Inflammatory macrophage (primary cell): ENCODE results near the gene CPEB1.
"Not testable (repeated sequence)": the region's sequence is repeated elsewhere in the genome, so short reads cannot be mapped to it uniquely, and the experiment has no call there.

Experiments used
- DNase-seq, 2 donors: peaks; one replicate each; pipeline ENCODE4 v3.0.0-alpha.2; 2020 to 2022

Gene CPEB1

GRCh38 chr15:82649226-82649999 lies 2.2 kb upstream of the CPEB1 start:
- DNase-seq = no peak

GRCh38 chr15:82648257-82649103 lies 1.3 kb upstream of the CPEB1 start:
- DNase-seq = no peak

GRCh38 chr15:82647835-82648256 lies 683 bp upstream of the CPEB1 start:
- no peak for DNase-seq

- DNase-seq = no peak
Measured at GRCh38 chr15:82646250-82647044, 716 bp downstream of the CPEB1 start.

- DNase-seq = not testable (repeated sequence)
Measured at GRCh38 chr15:82644967-82645852, 2.0 kb downstream of the CPEB1 start.

GRCh38 chr15:82643992-82644391 lies 3.2 kb downstream of the CPEB1 start:
- DNase-seq = no peak

GRCh38 chr15:82642656-82643055 lies 4.5 kb downstream of the CPEB1 start:
- no peak for DNase-seq

- no peak for DNase-seq
Measured at GRCh38 chr15:82641129-82641798, 5.9 kb downstream of the CPEB1 start.

GRCh38 chr15:82640672-82641071 lies 6.5 kb downstream of the CPEB1 start:
- no peak for DNase-seq

GRCh38 chr15:82635798-82636197 lies 11.4 kb downstream of the CPEB1 start:
- DNase-seq = no peak

- DNase-seq = no peak
Measured at GRCh38 chr15:82630033-82630432, 17.1 kb downstream of the CPEB1 start.

GRCh38 chr15:82625136-82625535 lies 22.0 kb downstream of the CPEB1 start:
- no peak for DNase-seq

- no peak for DNase-seq
Measured at GRCh38 chr15:82624438-82624837, 22.7 kb downstream of the CPEB1 start.

GRCh38 chr15:82624008-82624407 lies 23.2 kb downstream of the CPEB1 start:
- no peak for DNase-seq

GRCh38 chr15:82621970-82622369 lies 25.2 kb downstream of the CPEB1 start:
- no peak for DNase-seq

GRCh38 chr15:82613747-82614146 lies 33.4 kb downstream of the CPEB1 start:
- DNase-seq = no peak

GRCh38 chr15:82611348-82611747 lies 35.8 kb downstream of the CPEB1 start:
- DNase-seq = no peak

- DNase-seq = no peak
Measured at GRCh38 chr15:82602195-82602594, 45.0 kb downstream of the CPEB1 start.

- no peak for DNase-seq
Measured at GRCh38 chr15:82599862-82600261, 47.3 kb downstream of the CPEB1 start.

- DNase-seq = no peak
Measured at GRCh38 chr15:82597815-82598214, 49.3 kb downstream of the CPEB1 start.

GRCh38 chr15:82595766-82596165 lies 51.4 kb downstream of the CPEB1 start:
- no peak for DNase-seq
